ENCODE results near the gene ARID1B.

ARID1B gene

GRCh38 chr6:157244175-157244574 lies 467.0 kb downstream of the ARID1B start:
- peaks cover 8% of the 10 kb centered on the region; the same call in 1 of the 2 replicates for H3K4me1 ChIP-seq (ENCODE audit: control insufficient read depth, insufficient read depth, low read length)
- POLR2A ChIA-PET: no interaction called here
- CTCF ChIA-PET: no interaction called here
- H3K36me3 ChIP-seq (ENCODE audit: control insufficient read depth in 2 of 2, insufficient read depth in 1 of 2, low read length in 2 of 2): no peaks in the 10 kb centered on the region
- H3K4me3 ChIP-seq (ENCODE audit: low read depth, low read length): no peak overlapping the region
- no peak overlapping the region for H3K27ac ChIP-seq (ENCODE audit: extremely low read depth, low read depth, low read length)
- 0 out of 2 replicates have a peak, but pooled peaks have one; percentile 34 for TF ChIP-seq ZNF561 (tag by site-specific recombination; IDR thresholded peaks at IDR 0.05; ENCODE audit: borderline replicate concordance)
- no peak for TF ChIP-seq ZNF660 (tag by site-specific recombination; IDR thresholded peaks at IDR 0.05)
- TF ChIP-seq ZXDB (tag by site-specific recombination; IDR thresholded peaks at IDR 0.05): no peak
- no peak for TF ChIP-seq ZNF266 (tag by site-specific recombination; IDR thresholded peaks at IDR 0.05; ENCODE audit: low read depth)
- no peak for TF ChIP-seq ZFP69B (tag by site-specific recombination; IDR thresholded peaks at IDR 0.05)
- TF ChIP-seq PRDM2 (tag by site-specific recombination; IDR thresholded peaks at IDR 0.05; ENCODE audit: borderline replicate concordance): no peak
- no peak for TF ChIP-seq ZBTB20 (tag by site-specific recombination; IDR thresholded peaks at IDR 0.05)
- no peak for TF ChIP-seq ZNF221 (tag by site-specific recombination; IDR thresholded peaks at IDR 0.05; ENCODE audit: borderline replicate concordance)
- TF ChIP-seq REPIN1 (tag by site-specific recombination; IDR thresholded peaks at IDR 0.05; ENCODE audit: low read depth): no peak
- 0 out of 2 replicates have a peak, but pooled peaks have one; percentile 35 for TF ChIP-seq PRDM6 (tag by site-specific recombination; IDR thresholded peaks at IDR 0.05)
- H3K9me3 ChIP-seq (ENCODE audit: control insufficient read depth, insufficient read depth, low read depth, low read length): no peaks in the 10 kb centered on the region

GRCh38 chr6:157244780-157245179 lies 467.6 kb downstream of the ARID1B start:
- Histone ChIP-seq H3K4me3 (ENCODE audit: low read depth, low read length) (no peak overlapping the region), H3K4me1 (ENCODE audit: control insufficient read depth, insufficient read depth, low read length) (peaks cover 8% of the 10 kb centered on the region; the same call in 1 of the 2 replicates), H3K36me3 (ENCODE audit: control insufficient read depth in 2 of 2, insufficient read depth in 1 of 2, low read length in 2 of 2) (no peaks in the 10 kb centered on the region), H3K27ac (ENCODE audit: extremely low read depth, low read depth, low read length) (no peak overlapping the region), H3K9me3 (ENCODE audit: control insufficient read depth, insufficient read depth, low read depth, low read length) (no peaks in the 10 kb centered on the region)
- POLR2A ChIA-PET: interaction anchor here (0.6 to 0.7 kb wide), 3 partner anchors 10 to 480 kb away, joined by 3 to 5 read pairs (median 3); no protein-coding TSS in a partner anchor
- CTCF ChIA-PET: interaction anchor here (0.5 to 1.3 kb wide), 3 partner anchors 9 to 205 kb away, joined by 3 to 5 read pairs (median 4); no protein-coding TSS in a partner anchor
- TF ChIP-seq PRDM6 (tag by site-specific recombination; IDR thresholded peaks at IDR 0.05) (no peak), ZNF623 (tag by site-specific recombination; IDR thresholded peaks at IDR 0.05) (no peak), ZNF157 (tag by site-specific recombination; IDR thresholded peaks at IDR 0.05) (no peak), SETDB1 (IDR thresholded peaks at IDR 0.05; ENCODE audit: insufficient read length, low read length) (no peak), ZNF837 (tag by site-specific recombination; IDR thresholded peaks at IDR 0.05) (no peak), BCL6B (tag by site-specific recombination; IDR thresholded peaks at IDR 0.05) (no peak), ZNF274 (IDR thresholded peaks at IDR 0.05; ENCODE audit: low read length) (no peak), ZNF274 (tag by site-specific recombination; IDR thresholded peaks at IDR 0.05; ENCODE audit: borderline replicate concordance) (no peak), ZNF10 (tag by site-specific recombination; IDR thresholded peaks at IDR 0.05) (no peak), ZNF280D (tag by site-specific recombination; IDR thresholded peaks at IDR 0.05) (no peak), ZNF48 (tag by site-specific recombination; IDR thresholded peaks at IDR 0.05) (no peak), ZNF530 (tag by site-specific recombination; IDR thresholded peaks at IDR 0.05; ENCODE audit: low read depth) (no peak), OVOL3 (tag by site-specific recombination; IDR thresholded peaks at IDR 0.05) (no peak)

Data from HEK293 (cell line).